Endodermal cell (in vitro differentiated cells): Measurements from ENCODE around the gene VCAN. TPM values are rescaled to one million over a fixed set of nuclear protein-coding genes. Genes with fewer than 3 reads are reported as not detected.

Experiments
- DNase-seq: peaks from one replicate; pipeline ENCODE4 v3.0.0-alpha.2; 2017
- H3K27ac ChIP-seq: 2 replicates; pipeline ENCODE4 v1.5.1; 2013; ENCODE audit warnings: mild to moderate bottlenecking, low read depth, low read length, moderate library complexity
- H3K27me3 ChIP-seq: 2 replicates; pipeline ENCODE4 v1.6.1; 2013; ENCODE audit warnings: mild to moderate bottlenecking, low read length, moderate library complexity; ENCODE audit not compliant: insufficient read depth, control insufficient read depth, poor library complexity, severe bottlenecking
- H3K36me3 ChIP-seq: 2 replicates; pipeline ENCODE4 v1.7.0; 2013; ENCODE audit warnings: mild to moderate bottlenecking, low read length, moderate library complexity; ENCODE audit not compliant: control insufficient read depth, insufficient read depth
- H3K4me1 ChIP-seq: one replicate; pipeline ENCODE4 v1.7.0; 2013; ENCODE audit warnings: low read length; ENCODE audit not compliant: control insufficient read depth, insufficient read depth
- H3K4me3 ChIP-seq: 2 replicates; pipeline ENCODE4 v1.5.1; 2013; ENCODE audit warnings: mild to moderate bottlenecking, low read length, moderate library complexity
- H3K9ac ChIP-seq: 2 replicates; pipeline ENCODE4 v1.6.1; 2013; ENCODE audit warnings: mild to moderate bottlenecking, low read length, moderate library complexity; ENCODE audit not compliant: poor library complexity, severe bottlenecking; ENCODE audit errors: extremely low read depth
- H3K9me3 ChIP-seq: 2 replicates; pipeline ENCODE4 v1.6.1; 2013; ENCODE audit warnings: mild to moderate bottlenecking, low read length, moderate library complexity; ENCODE audit not compliant: control insufficient read depth
- H3K27ac Mint-ChIP-seq: 2 replicates; pipeline ENCODE4 v1.8.0; 2020; ENCODE audit warnings: mixed read lengths
- H3K27me3 Mint-ChIP-seq: 2 replicates; pipeline ENCODE4 v1.8.0; 2021; ENCODE audit warnings: mild to moderate bottlenecking, mixed read lengths; ENCODE audit not compliant: insufficient read depth
- H3K36me3 Mint-ChIP-seq: 2 replicates; pipeline ENCODE4 v1.8.0; 2020; ENCODE audit warnings: low read depth, mixed read lengths
- H3K4me1 Mint-ChIP-seq: 2 replicates; pipeline ENCODE4 v1.8.0; 2020; ENCODE audit warnings: mixed read lengths
- H3K4me3 Mint-ChIP-seq: 2 replicates; pipeline ENCODE4 v1.8.0; 2020; ENCODE audit warnings: mild to moderate bottlenecking, moderate library complexity, mixed read lengths
- H3K9me3 Mint-ChIP-seq: 2 replicates; pipeline ENCODE4 v1.8.0; 2020; ENCODE audit warnings: mild to moderate bottlenecking, mixed read lengths
- CTCF ChIP-seq: fragments of 200-600 bp; sonication (generic); conservative IDR thresholded peaks from 2 replicates; pipeline ENCODE4 v1.5.0; 2021; ENCODE audit warnings: antibody characterized with exemption, mild to moderate bottlenecking
- WGBS, 2 experiments: methylation state at CpG; one replicate each; pipeline versions ENCODE4 v1.1.5 to v1.1.7; 2013; ENCODE audit warnings: missing lambda C conversion rate in 2 of 2, mixed read lengths in 1 of 2; ENCODE audit not compliant: insufficient coverage in 1 of 2, insufficient read length in 1 of 2; 5-methylcytosine and 5-hydroxymethylcytosine counted together
- total RNA-seq, 2 donors: library from RNA; stranded (reverse); fragmentation: NEBNext Ultra II Directional in 1 of 2; extraction: Animal tissue kit (Norgen Biotek cat#: 25700) in 1 of 2; gene quantifications; 2 replicates in 1 of 2; 3 replicates in 1 of 2; pipeline ENCODE4 v1.2.1, GENCODE V29; 2021

The VCAN gene
- total RNA-seq, 2 donors from 2014 or later, result 363 to 397 TPM

DNA sequence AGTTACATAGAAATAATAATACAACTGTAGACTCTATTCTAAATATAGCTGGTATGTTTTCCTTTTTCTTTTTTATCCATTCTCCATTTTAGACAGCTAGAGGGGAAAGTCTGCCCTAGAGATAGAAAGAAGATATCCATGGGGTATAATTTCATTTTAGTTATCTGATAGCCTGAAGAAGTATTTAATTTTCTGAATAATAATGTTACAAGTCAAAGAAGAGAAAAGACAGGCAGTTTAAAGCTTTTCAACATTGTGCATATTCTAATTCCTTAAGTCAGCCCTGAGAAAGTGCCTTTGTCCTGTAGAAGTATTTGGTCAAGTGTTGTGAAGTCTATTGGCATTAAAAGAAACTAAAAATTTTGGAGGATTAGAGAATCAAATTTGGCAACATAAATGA is 2.5 kb upstream of the VCAN start:
- Mint-ChIP-seq H3K36me3 (no peaks in the 10 kb centered on the region), H3K27me3 (peaks cover 1% of the 10 kb centered on the region), H3K4me3 (no peak overlapping the region), H3K9me3 (no peaks in the 10 kb centered on the region), H3K27ac (no peak overlapping the region), H3K4me1 (peaks cover 37% of the 10 kb centered on the region)
- DNase-seq, result no peak
- no peaks in the 10 kb centered on the region for H3K36me3 ChIP-seq
- no peak for TF ChIP-seq CTCF
- H3K27ac ChIP-seq, result no peak overlapping the region
- peaks cover under 1% of the 10 kb centered on the region for H3K4me1 ChIP-seq
- H3K9ac ChIP-seq, result no peak overlapping the region
- H3K4me3 ChIP-seq, result no peak overlapping the region
- H3K27me3 ChIP-seq, result no peaks in the 10 kb centered on the region
- no peaks in the 10 kb centered on the region for H3K9me3 ChIP-seq

DNA sequence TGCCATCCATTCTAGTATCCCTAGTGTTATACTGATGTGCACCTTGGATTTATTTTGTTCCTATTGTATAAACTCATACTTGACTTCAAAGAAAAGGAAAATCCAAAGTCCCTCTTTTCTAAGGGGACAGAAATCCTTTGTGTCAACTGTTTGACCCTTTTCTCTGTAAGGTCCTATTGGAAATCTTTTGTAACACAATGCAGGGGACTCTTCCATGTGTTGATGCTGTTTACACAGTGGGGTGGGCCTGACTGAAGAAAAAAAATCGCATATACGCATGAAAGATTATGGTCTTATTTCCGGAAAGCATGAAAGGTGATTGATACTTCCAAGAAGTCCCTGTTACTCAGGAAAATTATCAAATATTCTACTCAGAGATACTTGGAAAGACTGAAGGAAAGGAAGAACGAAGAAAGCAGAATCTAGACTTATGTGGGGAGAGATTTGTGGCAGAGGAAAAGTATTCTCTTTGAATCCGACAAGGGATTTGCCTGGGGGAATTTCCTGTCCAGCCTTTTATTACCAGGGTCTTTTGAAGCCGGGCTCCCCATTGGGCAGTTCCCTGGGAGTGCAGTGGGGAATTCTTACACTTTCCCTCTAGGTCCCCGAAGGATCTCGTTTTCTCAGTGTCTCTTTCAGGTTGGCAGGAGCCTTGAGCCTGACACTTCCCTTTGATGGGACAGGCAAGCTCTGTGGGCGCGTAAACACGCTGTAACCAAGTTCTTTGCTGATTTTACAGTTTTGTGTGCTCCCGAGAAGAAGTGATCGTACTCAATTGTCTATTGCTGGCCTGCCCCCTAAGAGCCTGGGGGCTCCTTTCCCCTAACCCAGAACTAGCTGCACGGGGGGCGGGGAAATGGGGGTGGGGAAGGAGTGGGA is 779 bp upstream of the VCAN start:
- H3K4me1 ChIP-seq, result no peaks in the 10 kb centered on the region
- H3K4me1 Mint-ChIP-seq, result peaks cover 36% of the 10 kb centered on the region
- WGBS, 2 experiments, result 0 to 4% methylated on average over 9 to 15 of the region's 15 CpGs
- H3K4me3 Mint-ChIP-seq, result peak overlapping the region; percentile 93
- H3K36me3 Mint-ChIP-seq, result no peaks in the 10 kb centered on the region
- no peak for TF ChIP-seq CTCF
- no peak for DNase-seq
- peaks cover 1% of the 10 kb centered on the region for H3K27me3 Mint-ChIP-seq
- H3K4me3 ChIP-seq, result peak overlapping the region; percentile 90
- H3K27ac ChIP-seq, result peak overlapping the region; percentile 85
- H3K36me3 ChIP-seq, result no peaks in the 10 kb centered on the region
- no peaks in the 10 kb centered on the region for H3K9me3 Mint-ChIP-seq
- no peaks in the 10 kb centered on the region for H3K27me3 ChIP-seq
- no peak overlapping the region for H3K9ac ChIP-seq
- H3K27ac Mint-ChIP-seq, result peak overlapping the region; percentile 95
- no peaks in the 10 kb centered on the region for H3K9me3 ChIP-seq

DNA sequence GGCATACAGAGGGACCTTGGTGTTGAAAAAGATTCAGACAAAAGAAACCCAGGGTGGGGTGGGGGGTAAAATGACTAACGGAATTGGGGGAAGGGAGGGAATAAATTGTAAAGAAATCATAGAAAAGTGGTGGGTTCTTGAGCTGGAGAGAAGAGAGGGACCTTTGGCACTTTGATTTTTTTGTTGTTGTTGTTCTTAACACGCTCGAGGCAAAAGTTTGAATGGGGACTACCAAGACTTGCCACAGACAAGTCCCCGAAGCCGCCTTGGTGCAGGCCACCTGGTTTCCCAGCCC is 616 bp downstream of the VCAN start:
- Histone ChIP-seq H3K36me3 (no peaks in the 10 kb centered on the region), H3K4me1 (peaks cover 3% of the 10 kb centered on the region), H3K9ac (peak overlapping the region; percentile 47), H3K4me3 (peak overlapping the region; percentile 90), H3K9me3 (no peaks in the 10 kb centered on the region), H3K27me3 (no peaks in the 10 kb centered on the region), H3K27ac (peak overlapping the region; percentile 85)
- Mint-ChIP-seq H3K27me3 (peaks cover 1% of the 10 kb centered on the region), H3K27ac (peak overlapping the region; percentile 95), H3K4me1 (peaks cover 42% of the 10 kb centered on the region), H3K4me3 (peak overlapping the region; percentile 93), H3K9me3 (no peaks in the 10 kb centered on the region), H3K36me3 (no peaks in the 10 kb centered on the region)
- DNase-seq, result no peak
- 0% methylated on average over 3 to 5 of the region's 5 CpGs for WGBS, 2 experiments
- no peak for TF ChIP-seq CTCF
